Measurements from ENCODE around the gene STIM2.

Gene STIM2

GRCh38 chr4:26907731-26908599 is 47.3 kb downstream of the STIM2 start:
- DNase-seq: no peak

- no peak for DNase-seq
These were observed 48.7 kb downstream of the STIM2 start for GRCh38 chr4:26909369-26909768.

GRCh38 chr4:26911254-26911653 is 50.6 kb downstream of the STIM2 start:
- no peak for DNase-seq

- no peak for DNase-seq
These were observed 51.4 kb downstream of the STIM2 start for GRCh38 chr4:26912069-26912468.

- DNase-seq: no peak
These were observed 52.2 kb downstream of the STIM2 start for GRCh38 chr4:26912810-26913209.

- DNase-seq: no peak
These were observed 55.6 kb downstream of the STIM2 start for GRCh38 chr4:26916195-26916594.

- no peak for DNase-seq
These were observed 70.3 kb downstream of the STIM2 start for GRCh38 chr4:26930964-26931363.

- DNase-seq: no peak
These were observed 70.8 kb downstream of the STIM2 start for GRCh38 chr4:26931451-26931850.

- DNase-seq: no peak
These were observed 71.3 kb downstream of the STIM2 start for GRCh38 chr4:26931966-26932365.

- DNase-seq: no peak
These were observed 74.8 kb downstream of the STIM2 start for GRCh38 chr4:26935397-26935796.

- DNase-seq: no peak
These were observed 75.8 kb downstream of the STIM2 start for GRCh38 chr4:26936284-26937065.

GRCh38 chr4:26937139-26937538 is 76.5 kb downstream of the STIM2 start:
- DNase-seq: no peak

- DNase-seq: no peak
These were observed 76.9 kb downstream of the STIM2 start for GRCh38 chr4:26937567-26937966.

- no peak for DNase-seq
These were observed 77.9 kb downstream of the STIM2 start for GRCh38 chr4:26938516-26938915.

GRCh38 chr4:26941951-26942350 is 81.3 kb downstream of the STIM2 start:
- DNase-seq: no peak

GRCh38 chr4:26942871-26943270 is 82.2 kb downstream of the STIM2 start:
- no peak for DNase-seq

GRCh38 chr4:26943391-26943790 is 82.8 kb downstream of the STIM2 start:
- no peak for DNase-seq

- DNase-seq: no peak
These were observed 85.2 kb downstream of the STIM2 start for GRCh38 chr4:26945794-26946193.

GRCh38 chr4:26947318-26947717 is 86.7 kb downstream of the STIM2 start:
- DNase-seq: no peak

GRCh38 chr4:26950446-26950845 is 89.8 kb downstream of the STIM2 start:
- DNase-seq: no peak

- no peak for DNase-seq
These were observed 92.2 kb downstream of the STIM2 start for GRCh38 chr4:26952891-26953290.

GRCh38 chr4:26953366-26953765 is 92.7 kb downstream of the STIM2 start:
- DNase-seq: no peak

- DNase-seq: no peak
These were observed 93.3 kb downstream of the STIM2 start for GRCh38 chr4:26953770-26954423.

GRCh38 chr4:26955241-26955640 is 94.6 kb downstream of the STIM2 start:
- no peak for DNase-seq

Measured in NCI-H748 treated with DMSO at 0.1 percent for 48 hours (cell line).